Measurements from ENCODE around the gene FBN2.

DNA sequence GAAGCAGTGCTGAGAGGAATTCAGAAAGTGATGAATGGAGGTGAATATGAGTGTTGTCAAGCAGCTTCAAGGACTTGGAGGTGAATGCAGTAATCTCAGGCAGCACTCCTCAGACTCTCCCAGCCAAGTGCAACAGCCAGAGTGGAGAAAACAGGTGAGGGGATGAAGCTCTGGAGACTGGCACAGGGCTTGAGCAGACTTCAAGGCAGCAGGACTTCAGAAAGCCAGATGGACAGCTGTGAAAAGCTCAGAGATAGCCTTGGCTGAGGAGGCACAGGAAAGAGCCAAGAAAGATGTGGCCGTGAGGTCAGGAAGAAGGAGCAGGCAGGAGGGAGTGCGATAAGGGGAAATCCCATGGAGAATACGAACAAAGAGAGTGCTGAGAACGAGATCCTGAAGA lies 194.9 kb downstream of the FBN2 start:
- TF ChIP-seq SIN3A (IDR thresholded peaks at IDR 0.05; ENCODE audit: low read depth) (no peak), POLR2AphosphoS5 (IDR thresholded peaks at IDR 0.05; ENCODE audit: low read depth, low read length) (no peak), ELF1 (IDR thresholded peaks at IDR 0.05; ENCODE audit: borderline replicate concordance, low read depth) (no peak), ZNF274 (IDR thresholded peaks at IDR 0.05; ENCODE audit: low read depth, low read length) (no peak), FOSL1 (IDR thresholded peaks at IDR 0.05; ENCODE audit: low read depth) (no peak), SP1 (IDR thresholded peaks at IDR 0.05; ENCODE audit: low read depth) (no peak), POLR2A (IDR thresholded peaks at IDR 0.05; ENCODE audit: borderline replicate concordance, extremely low read depth, insufficient read depth, insufficient read length) (no peak), YY1 (IDR thresholded peaks at IDR 0.05; ENCODE audit: extremely low read depth, insufficient replicate concordance, low read depth, low read length) (no peak), EZH2 (IDR thresholded peaks at IDR 0.05) (no peak)
- TF ChIP-seq, protein P1, sequence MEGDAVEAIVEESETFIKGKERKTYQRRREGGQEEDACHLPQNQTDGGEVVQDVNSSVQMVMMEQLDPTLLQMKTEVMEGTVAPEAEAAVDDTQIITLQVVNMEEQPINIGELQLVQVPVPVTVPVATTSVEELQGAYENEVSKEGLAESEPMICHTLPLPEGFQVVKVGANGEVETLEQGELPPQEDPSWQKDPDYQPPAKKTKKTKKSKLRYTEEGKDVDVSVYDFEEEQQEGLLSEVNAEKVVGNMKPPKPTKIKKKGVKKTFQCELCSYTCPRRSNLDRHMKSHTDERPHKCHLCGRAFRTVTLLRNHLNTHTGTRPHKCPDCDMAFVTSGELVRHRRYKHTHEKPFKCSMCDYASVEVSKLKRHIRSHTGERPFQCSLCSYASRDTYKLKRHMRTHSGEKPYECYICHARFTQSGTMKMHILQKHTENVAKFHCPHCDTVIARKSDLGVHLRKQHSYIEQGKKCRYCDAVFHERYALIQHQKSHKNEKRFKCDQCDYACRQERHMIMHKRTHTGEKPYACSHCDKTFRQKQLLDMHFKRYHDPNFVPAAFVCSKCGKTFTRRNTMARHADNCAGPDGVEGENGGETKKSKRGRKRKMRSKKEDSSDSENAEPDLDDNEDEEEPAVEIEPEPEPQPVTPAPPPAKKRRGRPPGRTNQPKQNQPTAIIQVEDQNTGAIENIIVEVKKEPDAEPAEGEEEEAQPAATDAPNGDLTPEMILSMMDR (IDR thresholded peaks at IDR 0.05 in 2 of 3, conservative IDR thresholded peaks at IDR 0.05 in 1 of 3; ENCODE audit: borderline replicate concordance in 1 of 3, insufficient read depth in 1 of 3, low read depth in 2 of 3, low read length in 2 of 3): no peak
- TF ChIP-seq, protein P2, sequence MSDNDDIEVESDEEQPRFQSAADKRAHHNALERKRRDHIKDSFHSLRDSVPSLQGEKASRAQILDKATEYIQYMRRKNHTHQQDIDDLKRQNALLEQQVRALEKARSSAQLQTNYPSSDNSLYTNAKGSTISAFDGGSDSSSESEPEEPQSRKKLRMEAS (IDR thresholded peaks at IDR 0.05): no peak
